ENCODE data around the gene BCL7A. TPM values are rescaled to one million over a fixed set of nuclear protein-coding genes. Genes with fewer than 3 reads are reported as not detected.

Gene BCL7A
- total and polyA plus RNA-seq, 2 of the 8 experiments (the other 6 are each of a cell fraction or from before 2014, with no cell fraction given) = 11.9 to 12.7 TPM

- TF ChIP-seq TCF12 (IDR thresholded peaks at IDR 0.05; ENCODE audit: low read depth, low read length) = no peak
Observed at GRCh38 chr12:122005252-122005776, 16.4 kb upstream of the BCL7A start (continued).
